GM20431 (cell line): Measurements from ENCODE around the gene RAB7A.
"Not testable (repeated sequence)": the region's sequence is repeated elsewhere in the genome, so short reads cannot be mapped to it uniquely, and the experiment has no call there.

Source experiments
- in situ Hi-C: fragments of 300-500 bp; cut with MseI, MboI; formaldehyde crosslinking; loops from one replicate; pipeline ENCODE4 v1.15.0; 2020; ENCODE audit warnings: low sequenced_read_pairs; ENCODE audit not compliant: unreplicated experiment

RAB7A gene

DNA sequence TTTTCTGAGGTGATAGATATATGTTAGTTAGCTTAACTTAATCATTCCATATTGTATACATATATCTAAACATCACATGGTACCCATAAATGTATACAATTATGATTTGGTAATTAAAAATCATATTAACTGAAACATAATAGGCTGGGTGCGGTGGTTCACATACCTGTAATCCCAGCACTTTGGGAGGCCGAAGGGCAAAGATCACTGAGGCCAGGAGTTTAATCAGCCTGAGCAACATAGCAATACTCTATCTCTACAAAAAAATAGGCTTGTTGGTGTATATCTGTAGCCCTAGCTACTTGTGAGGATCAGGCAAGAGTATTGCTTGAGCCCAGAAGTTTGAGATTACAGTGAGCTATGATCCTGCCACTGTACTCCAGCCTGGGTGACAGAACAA, 20.9 kb downstream of the RAB7A start:
- in situ Hi-C loops, result no loop called here

DNA sequence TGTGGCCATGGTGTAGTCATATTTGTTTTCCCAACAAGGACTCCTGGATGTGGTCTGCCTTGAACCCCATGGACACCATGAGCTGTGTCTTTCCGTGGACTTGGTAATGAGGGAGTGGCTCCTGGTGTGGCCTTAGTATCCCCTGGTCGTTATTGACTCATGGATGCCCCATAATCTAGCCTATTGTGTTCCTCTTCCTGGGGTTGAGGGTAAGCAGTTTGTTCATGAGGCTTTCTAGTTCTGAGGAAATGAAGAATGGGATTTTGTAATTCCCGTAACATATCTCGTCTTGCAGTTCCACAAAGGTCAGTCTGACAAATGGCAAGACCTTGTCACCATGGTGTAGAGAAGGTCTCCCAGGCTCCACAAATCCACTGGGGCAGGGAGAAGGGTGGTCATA, 22.6 kb downstream of the RAB7A start:
- in situ Hi-C loops, result no loop called here

DNA sequence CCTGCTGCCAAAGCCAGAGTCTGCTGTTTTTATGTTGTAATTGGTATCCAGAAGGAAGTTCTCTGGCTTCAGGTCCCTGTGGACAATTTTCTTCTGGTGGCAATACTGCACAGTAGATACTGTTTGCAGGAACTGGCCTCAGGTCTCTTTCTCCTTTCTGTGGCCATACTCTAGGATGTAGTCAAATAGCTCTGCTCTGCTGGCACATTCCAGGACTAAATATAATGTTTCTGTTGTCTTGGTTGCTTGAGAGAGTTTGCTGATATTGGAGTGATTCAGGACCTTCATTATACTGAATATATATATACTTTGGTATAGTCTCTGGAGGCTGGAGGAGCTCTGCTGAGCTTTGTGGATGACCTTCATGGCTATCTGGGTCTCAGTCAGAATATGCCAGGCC, 23.1 kb downstream of the RAB7A start:
- in situ Hi-C loops, result no loop called here

DNA sequence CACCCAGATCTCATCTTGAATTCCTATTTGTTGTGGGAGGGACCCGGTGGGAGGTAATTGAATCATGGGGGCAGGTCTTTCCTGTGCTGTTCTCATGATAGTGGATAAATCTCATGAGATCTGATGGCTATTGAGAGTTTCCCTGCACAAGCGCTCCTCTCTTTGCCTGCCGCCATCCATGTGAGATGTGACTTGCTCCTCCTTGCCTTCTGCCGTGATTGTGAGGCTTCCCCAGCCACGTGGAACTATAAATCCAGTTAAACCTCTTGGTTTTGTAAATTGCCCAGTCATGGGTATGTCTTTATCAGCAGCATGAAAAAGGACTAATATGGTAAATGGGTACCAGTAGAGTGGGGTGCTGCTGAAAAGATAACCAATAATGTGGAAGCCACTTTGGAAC, 23.6 kb downstream of the RAB7A start:
- in situ Hi-C loops, result not testable (repeated sequence)

DNA sequence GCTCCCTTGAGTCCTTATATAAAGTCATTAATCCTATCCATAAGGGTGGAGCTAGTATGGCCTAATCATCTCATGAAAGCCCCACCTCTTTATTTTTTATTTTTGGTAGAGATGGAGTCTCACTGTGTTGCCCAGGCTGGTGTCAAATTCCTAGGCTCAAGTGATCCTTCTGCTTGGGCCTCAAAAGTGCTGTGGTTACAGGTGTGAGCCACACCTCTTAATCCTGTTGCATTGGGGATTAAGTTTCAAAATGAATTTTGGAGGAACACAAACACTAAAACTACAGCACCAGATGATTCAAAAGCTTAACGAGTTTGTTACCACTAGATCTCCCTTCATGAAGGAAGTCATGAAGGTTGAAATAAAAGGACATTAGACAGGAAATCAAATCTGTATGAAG, 27.7 kb downstream of the RAB7A start:
- in situ Hi-C loops, result no loop called here

DNA sequence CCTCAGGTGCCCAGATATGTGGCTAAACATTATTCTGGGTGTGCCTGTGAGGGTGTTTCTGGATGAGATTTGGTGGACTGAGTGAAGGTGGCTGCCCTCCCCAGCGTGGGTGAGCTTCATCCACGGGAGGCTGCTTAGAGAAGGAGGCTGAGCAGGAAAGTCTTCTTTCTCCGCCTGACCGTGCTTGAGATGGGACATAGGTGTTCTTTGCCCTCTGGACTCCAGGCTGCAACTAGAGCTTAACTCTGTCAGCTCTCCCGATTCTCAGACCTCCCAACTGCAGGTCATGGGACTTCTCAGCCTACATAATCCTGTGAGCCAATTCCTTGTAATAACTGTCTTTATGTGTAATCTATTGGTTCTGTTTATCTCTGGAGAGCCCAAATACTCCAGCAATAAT, 34.1 kb downstream of the RAB7A start:
- in situ Hi-C loops, result no loop called here

DNA sequence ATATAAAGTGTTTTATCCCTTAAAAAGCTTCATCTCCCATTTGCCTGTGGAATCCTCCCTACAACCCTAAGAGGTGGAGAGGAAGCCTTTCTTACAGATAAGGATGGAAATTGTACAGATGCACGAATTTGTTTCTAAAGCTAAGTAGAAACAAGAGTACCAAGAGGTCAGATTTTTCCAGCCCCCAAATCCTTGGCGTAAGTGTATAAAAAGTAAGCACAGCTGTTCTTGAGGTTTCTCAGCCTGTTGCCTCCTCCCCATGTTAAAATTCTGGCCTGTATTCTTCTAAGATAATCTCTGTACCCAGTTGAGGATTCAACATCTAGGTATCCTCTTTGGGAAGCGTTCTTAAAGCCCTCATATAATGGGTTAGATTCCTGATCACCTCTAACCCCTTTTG, 34.9 kb downstream of the RAB7A start:
- in situ Hi-C loops, result no loop called here

DNA sequence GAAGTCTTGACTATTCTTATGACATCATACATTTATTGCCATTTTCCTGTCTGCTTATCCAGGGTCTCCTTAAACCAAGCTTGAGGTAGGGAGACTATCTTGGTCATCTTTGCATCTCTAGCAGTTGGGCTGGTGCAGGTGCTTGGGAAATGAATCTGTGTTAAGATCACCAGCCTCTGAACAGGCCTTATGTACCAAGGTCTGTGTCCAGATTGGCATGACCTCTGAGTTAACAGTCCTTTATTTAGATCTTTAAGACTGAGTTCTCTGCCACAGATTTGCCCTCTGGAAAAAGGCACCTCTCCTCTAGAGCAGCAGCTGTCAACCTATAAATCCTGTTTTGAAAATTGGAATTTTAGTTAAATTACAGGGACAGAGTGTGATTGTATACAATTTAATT, 35.4 kb downstream of the RAB7A start:
- in situ Hi-C loops, result no loop called here

DNA sequence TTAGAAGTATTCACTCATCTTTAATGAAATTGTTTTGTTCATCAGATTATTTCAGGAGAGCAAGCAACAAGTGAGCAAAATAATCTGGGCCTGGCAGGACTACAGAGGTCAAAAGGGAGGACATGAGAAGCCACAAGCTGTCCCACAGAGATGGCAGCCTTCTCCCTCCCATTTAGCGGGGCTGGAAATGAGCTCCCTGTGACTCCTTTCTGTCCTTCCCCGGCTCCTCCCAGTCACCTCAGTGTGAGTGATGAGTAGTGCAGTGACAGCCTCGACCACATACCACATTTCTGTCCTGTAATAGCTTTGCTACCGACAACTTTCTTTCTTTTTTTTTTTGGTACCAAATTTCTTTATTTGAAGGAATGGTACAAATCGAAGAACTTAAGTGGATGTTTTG, 38.0 kb downstream of the RAB7A start:
- in situ Hi-C loops, result no loop called here

DNA sequence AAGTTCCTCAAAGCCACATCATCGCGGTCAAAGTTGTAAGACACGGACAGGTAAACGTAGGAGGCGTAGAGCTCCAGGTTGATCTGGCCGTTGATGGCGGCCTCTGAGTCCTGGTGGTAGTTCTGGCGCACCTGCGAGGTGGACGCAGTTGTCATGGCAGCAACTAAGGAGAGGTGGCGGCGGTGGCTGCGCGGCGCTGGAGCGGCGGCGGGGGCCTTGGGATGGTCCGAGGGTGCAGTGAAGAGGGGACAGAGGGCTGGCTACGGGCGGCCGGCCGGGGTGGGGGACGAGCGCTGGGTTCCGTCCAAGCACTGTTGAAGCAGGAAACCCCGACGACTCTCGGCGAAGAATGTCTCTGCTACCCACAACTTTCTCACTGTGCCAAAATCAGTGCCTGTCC, 38.9 kb downstream of the RAB7A start:
- in situ Hi-C loops, result no loop called here

DNA sequence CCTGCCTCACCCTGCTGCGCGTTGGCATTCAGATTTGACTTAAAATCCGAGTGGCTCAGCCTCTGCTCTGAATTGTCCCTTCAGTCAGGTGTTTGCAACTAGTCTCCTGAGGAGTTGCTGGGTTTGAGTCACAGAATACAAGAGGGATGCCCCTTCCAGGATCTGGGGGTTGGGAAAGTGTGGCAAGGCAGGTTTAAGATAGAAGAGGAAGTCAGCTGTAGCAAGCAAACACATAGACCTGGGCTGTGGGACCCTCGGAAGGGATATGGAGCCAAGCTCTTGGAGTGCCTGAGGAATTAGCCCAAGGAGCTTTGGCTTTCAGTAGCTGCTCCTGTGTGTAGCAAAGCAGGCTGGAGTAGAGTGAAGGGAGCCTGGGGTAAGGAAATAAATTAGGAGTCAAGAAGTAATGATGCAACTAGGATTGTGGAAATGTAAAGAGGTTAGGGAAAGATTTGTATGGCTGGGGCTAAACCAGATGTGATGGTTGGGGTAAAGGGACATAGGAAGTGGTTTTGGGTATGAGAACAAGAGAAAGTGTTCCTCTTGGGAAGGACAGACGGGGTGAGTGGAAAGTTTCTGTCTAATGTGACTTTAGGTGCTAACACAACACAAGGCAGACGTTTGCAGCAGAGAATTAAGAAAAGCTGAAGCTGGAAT, 41.2 kb downstream of the RAB7A start:
- in situ Hi-C loops, result no loop called here

DNA sequence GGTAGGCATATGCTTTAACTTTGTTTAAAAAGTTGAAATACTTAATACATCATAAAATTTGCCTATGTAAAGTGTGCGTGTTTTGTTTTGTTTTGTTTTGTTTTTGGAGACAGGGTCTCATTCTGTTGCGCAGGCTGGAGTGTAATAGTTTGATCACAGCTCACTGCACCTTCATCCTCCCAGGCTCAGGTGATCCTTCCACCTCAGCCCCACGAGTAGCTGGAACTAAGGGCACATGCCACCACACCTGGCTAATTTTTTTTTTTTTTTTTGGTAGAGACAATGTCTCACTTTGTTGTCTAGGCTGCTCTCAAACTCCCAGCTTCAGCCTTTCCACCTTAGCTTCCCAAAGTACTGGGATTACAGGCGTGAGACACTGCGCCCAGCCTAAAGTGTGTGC, 42.5 kb downstream of the RAB7A start:
- in situ Hi-C loops, result no loop called here

DNA sequence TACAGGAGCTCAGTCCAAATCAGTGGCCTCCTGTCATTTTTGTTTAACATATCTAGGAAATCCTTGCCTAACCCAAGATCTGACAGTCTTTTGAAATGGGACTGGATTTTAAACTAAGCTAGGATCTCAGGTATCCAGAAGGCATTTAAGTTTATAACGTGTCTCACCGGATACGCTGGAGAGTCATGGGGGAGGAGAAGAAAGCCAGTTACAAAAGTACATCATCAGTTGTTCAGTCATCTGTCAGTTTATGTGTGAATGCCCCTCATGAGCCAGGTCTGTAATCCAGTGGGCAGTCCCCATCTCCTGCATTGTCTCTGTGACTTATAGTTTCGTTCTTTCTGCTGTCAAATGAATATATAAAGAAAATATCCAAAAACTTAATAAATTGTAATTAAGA, 44.4 kb downstream of the RAB7A start:
- in situ Hi-C loops, result no loop called here

DNA sequence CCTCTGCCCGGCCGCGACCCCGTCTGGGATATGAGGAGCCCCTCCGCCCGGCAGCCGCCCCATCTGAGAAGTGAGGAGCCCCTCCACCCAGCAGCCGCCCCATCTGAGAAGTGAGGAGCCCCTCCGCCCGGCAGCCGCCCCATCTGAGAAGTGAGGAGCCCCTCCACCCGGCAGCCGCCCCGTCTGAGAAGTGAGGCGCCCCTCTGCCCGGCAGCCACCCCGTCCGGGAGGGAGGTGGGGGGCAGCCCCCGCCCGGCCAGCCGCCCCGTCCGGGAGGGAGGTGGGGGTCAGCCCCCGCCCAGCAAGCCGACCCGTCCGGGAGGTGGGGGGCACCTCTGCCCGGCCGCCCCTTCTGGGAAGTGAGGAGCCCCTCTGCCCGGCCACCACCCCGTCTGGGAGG, 47.2 kb downstream of the RAB7A start:
- in situ Hi-C loops, result not testable (repeated sequence)

DNA sequence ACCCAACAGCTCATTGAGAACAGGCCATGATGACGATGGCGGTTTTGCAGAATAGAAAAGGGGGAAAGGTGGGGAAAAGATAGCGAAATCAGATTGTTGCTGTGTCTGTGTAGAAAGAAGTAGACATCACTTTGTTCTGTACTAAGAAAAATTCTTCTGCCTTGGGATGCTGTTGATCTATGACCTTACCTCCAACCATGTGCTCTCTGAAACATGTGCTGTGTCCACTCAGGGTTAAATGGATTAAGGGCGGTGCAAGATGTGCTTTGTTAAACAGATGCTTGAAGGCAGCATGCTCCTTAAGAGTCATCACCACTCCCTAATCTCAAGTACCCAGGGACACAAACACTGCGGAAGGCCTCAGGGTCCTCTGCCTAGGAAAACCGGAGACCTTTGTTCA, 47.6 kb downstream of the RAB7A start:
- in situ Hi-C loops, result not testable (repeated sequence)

DNA sequence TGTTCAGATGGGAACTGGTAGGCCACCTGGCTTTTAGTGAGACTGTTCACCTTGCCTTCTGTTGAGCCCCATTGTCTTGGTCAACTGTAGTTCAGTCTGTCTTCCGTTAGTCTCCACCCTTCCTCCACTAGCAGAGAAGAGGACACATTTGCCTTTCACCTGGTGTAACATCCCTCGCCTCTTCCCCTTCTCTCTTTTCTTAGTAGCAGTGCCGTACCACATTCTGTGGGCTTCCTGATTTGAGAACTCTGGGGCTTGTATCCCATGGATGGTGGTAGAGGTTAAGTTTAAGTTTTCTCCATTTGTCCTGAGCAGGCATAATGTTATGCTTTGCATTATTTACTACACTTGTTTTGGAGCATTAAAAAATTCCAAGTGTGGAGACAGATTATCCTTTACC, 49.3 kb downstream of the RAB7A start:
- in situ Hi-C loops, result no loop called here

DNA sequence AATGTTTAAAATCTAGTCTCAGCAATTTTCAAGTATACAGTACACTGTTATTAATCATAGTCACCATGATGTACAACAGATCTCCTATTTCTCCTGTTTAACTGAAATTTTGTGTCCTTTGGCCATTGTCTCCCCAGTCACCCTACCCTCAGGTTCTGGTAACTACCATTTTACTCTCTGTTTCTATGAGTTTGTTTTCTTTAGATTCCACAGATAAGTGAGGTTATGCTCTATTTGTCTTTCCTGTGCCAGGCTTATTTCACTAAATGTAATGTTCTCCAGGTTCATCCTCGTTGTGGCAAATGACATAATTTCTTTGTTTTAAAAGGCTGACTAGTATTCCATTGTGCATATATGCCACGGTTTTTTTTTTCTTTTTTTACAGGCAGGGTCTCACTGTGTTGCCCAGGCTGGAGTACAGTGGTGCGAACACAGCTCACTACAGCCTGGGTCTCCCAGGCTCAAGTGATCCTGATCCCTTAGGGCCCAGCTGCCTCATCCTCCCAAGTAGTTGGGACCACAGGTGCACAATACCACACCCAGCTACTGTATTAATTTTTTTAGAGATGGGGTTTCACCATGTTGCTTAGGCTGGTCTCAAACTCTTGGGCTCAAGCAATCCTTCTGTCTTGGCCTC, 50.0 kb downstream of the RAB7A start:
- in situ Hi-C loops, result no loop called here

DNA sequence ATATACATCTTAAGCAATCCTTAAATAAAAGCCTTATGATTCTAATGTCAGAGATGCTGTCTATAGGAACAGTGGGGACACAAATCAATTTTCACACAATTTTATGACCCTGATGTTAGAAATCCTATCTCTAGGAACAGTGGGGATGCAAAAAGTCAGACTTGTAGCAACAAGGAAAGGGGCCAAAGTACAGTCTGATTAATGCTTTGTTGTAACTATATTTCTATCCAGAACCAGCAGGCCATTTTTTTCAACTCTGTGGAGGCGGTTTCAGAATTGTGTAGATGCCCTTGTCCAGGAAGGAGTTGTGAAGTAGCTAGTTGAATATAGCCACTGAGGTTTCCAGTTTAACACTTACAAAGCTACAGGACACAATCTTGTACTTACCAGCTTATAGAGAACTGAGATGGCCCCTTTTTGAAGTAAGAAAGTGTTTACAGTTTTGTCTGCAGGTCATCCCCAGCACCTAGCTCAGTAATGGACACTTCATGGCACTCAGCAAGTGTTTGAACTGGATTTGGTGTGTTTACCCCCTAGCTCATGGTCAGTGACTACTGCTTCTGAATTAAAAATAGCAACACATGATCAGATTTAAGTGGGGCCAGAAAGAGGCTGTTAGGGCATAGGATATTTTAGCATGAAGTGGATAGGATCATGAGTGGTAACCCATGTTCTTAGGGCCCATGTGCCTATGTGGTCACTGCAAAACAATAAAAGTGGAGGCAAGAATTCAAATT, 54.3 kb downstream of the RAB7A start:
- in situ Hi-C loops, result no loop called here

DNA sequence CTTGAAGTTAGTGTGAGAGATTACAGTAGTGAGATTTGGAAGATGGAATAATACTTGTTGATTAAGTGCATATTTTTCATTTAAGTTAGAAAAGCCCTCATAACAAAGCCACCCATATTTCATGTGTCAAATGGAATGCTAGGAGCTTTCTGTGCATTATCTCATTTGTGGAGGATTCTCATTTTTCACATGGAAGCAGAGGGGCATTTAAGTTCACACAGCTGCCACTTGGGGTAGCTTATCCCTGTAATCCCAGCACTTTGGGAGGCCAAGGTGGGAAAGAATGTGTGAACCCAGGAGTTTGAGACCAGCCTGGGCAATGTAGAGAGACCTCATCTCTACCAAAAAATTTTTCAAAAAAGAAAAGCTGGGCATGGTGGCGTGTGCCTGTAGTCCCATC, 55.2 kb downstream of the RAB7A start:
- in situ Hi-C loops, result no loop called here

DNA sequence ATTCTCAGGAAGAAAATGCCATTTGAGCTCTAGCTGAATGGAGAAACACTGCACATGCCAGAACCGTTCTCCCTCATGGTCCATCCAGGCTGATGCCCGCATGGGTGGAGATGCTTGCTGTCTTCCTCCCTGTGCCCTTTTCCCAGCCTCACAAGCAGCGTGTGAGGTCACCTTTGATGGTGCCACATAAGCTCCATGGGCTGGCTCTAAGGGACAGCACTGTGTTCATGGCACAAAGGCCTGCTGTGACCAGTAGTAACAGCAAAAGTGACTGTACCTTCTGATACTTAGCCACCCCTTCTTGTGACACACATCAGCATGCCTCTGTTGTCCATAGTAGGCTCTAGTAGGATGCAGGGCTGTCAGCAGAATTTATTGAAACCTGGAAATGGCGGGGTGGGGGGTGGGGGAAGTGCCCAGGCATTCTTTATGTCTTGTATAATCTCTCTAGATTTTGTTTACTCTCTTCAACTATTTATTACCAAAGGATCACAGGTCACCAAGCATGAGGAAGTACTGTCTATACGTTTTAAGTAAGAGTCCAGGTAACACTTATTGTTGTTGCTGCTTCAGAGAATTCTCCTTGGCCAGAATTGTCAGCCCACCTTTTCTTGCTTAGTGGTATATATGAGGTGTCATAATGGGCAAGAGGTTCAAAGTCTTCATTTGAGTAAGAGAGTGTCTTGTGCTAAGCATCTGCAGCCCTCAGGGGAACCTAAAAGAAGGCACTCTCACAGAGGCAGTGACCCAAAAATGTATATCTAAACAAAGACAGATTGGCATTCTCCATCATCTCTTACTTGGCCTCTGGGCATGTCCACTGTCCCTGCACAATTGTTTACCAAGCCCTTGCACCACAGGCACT, 56.5 kb downstream of the RAB7A start:
- in situ Hi-C loops, result no loop called here

DNA sequence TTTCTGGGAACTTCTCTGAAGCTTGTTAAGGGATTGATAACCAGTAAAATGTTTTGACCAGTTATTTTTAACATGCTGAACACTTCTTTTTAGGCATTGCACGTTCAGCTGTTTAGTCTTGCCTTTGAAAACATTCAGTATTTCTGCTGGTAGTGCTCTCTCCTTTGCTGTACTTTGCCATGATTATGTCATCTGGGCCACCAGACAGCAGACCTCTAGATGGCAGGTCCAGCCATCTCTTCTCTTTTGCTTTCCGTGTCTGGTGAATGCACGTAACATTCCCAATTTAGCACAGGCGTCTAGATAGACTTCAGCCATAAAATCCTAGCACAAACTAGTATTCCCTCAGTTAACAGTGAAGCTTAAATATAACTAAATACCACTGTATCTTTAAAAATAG, 57.8 kb downstream of the RAB7A start:
- in situ Hi-C loops, result no loop called here
